Calu3 (cell line): ENCODE data around the gene MEGF10. TPM values are rescaled to one million over a fixed set of nuclear protein-coding genes. Genes with fewer than 3 reads are reported as not detected.

ENCODE experiments used
- BruUV-seq: library from RNA; stranded (reverse); fragments of 400-500 nt; replicated peaks from 2 replicates; lab custom pipeline; 2021; lab: Mats Ljungman, UMichigan
- CTCF ChIA-PET: fragments of 300-600 bp; sonication (Branson Sonifier 250); formaldehyde crosslinking; loops from one replicate; lab custom pipeline; 2022; ENCODE audit warnings: antibody characterized with exemption; lab: Charles Lee
- DNase-seq: peaks from one replicate; pipeline ENCODE4 v3.0.0; 2022
- H3K27ac Mint-ChIP-seq: one replicate; pipeline ENCODE4 v1.8.0; 2022; ENCODE audit warnings: mixed read lengths; ENCODE audit not compliant: unreplicated experiment
- H3K27me3 Mint-ChIP-seq: one replicate; pipeline ENCODE4 v1.8.0; 2022; ENCODE audit warnings: mixed read lengths; ENCODE audit not compliant: unreplicated experiment
- H3K36me3 Mint-ChIP-seq: one replicate; pipeline ENCODE4 v1.8.0; 2022; ENCODE audit warnings: mild to moderate bottlenecking, moderate library complexity, mixed read lengths; ENCODE audit not compliant: insufficient read depth, unreplicated experiment
- H3K4me1 Mint-ChIP-seq: one replicate; pipeline ENCODE4 v1.8.0; 2022; ENCODE audit warnings: mild to moderate bottlenecking, low read depth, mixed read lengths; ENCODE audit not compliant: unreplicated experiment
- H3K4me3 Mint-ChIP-seq: one replicate; pipeline ENCODE4 v1.8.0; 2022; ENCODE audit warnings: mild to moderate bottlenecking, low read depth, moderate library complexity, mixed read lengths; ENCODE audit not compliant: unreplicated experiment
- H3K9me3 Mint-ChIP-seq: one replicate; pipeline ENCODE4 v1.8.0; 2022; ENCODE audit warnings: low read depth, mixed read lengths; ENCODE audit not compliant: unreplicated experiment
- intact Hi-C: fragments of 100-400 bp; cut with micrococcal nuclease; formaldehyde crosslinking; loops from one replicate; pipeline ENCODE4 v1.10.0; 2022; ENCODE audit not compliant: unreplicated experiment
- total RNA-seq: library from RNA; stranded (reverse); gene quantifications from 2 replicates; pipeline ENCODE4 v1.2.3, GENCODE V29; 2022
- TF ChIP-seq, protein P1 (sequence below): fragments of 200-600 bp; IDR thresholded peaks from one replicate; pipeline ENCODE4 v1.8.0; 2022; ENCODE audit warnings: antibody characterized with exemption; ENCODE audit not compliant: unreplicated experiment

Gene MEGF10
- total RNA-seq, 1 experiment from 2014 or later, result 0.71 TPM

DNA sequence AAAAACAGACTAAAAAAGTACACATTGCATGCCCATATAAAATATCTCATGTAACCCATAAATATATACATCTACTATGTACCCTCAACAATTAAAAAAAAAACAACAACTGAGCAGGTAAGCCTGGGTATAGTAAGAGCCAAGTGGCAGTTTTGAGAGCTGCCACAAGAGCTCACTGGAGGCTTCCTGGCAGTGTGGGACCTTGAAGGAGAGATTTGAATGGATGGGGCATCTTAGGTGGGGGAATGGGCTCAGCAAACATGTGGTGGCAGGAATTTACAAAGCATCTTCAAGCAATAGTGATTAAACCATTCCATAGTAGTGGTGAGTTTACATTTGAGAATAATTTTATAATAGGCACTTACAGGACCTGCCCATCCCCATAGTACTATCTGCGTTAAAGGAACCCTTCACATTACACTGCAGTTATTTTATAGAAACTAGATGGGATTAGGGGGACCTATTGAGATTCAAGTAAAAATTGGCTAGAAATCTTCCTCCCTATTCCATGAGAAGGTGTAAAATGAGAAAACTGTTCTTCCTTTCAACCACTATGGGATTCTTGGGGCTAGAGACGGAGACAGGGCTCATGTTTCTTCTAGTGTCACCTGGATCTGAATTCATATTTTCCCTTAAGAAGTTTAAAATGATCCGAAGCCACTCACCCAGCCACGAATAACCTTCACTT, 6.9 kb downstream of the MEGF10 start:
- H3K27ac Mint-ChIP-seq, result no peak overlapping the region
- DNase-seq, result no peak
- no peak overlapping the region for H3K4me3 Mint-ChIP-seq
- peaks cover 42% of the 10 kb centered on the region for H3K27me3 Mint-ChIP-seq
- H3K9me3 Mint-ChIP-seq, result peaks cover under 1% of the 10 kb centered on the region
- H3K4me1 Mint-ChIP-seq, result peaks cover 4% of the 10 kb centered on the region
- H3K36me3 Mint-ChIP-seq, result no peaks in the 10 kb centered on the region
- intact Hi-C loops, result loop anchor here (10.0 kb wide), 1 partner anchor 643 kb away; no protein-coding TSS in a partner anchor
- TF ChIP-seq, protein P1, sequence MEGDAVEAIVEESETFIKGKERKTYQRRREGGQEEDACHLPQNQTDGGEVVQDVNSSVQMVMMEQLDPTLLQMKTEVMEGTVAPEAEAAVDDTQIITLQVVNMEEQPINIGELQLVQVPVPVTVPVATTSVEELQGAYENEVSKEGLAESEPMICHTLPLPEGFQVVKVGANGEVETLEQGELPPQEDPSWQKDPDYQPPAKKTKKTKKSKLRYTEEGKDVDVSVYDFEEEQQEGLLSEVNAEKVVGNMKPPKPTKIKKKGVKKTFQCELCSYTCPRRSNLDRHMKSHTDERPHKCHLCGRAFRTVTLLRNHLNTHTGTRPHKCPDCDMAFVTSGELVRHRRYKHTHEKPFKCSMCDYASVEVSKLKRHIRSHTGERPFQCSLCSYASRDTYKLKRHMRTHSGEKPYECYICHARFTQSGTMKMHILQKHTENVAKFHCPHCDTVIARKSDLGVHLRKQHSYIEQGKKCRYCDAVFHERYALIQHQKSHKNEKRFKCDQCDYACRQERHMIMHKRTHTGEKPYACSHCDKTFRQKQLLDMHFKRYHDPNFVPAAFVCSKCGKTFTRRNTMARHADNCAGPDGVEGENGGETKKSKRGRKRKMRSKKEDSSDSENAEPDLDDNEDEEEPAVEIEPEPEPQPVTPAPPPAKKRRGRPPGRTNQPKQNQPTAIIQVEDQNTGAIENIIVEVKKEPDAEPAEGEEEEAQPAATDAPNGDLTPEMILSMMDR, result no peak
- CTCF ChIA-PET, result no interaction called here
- no TSS peak for BruUV-seq

DNA sequence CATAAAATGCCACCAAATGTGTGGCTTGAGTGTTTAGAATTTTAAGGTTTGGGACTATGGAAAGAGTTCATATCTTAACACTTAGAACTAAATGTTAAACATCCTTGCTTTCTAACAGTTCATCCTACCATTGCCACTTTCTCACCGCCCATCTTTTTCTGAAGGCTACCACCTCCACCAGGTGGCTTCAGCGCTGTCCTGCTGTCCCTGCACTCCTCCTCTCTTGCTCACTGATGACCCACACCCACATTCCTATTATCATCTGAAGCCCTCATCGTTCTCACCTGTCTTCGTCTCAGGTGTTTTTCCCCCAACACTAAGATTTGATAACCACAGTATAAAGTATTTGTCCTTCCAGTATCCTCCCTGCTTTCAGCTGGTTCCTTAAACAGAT, 7.4 kb downstream of the MEGF10 start:
- H3K36me3 Mint-ChIP-seq, result no peaks in the 10 kb centered on the region
- no TSS peak for BruUV-seq
- no peak overlapping the region for H3K27ac Mint-ChIP-seq
- H3K4me1 Mint-ChIP-seq, result peaks cover 6% of the 10 kb centered on the region
- H3K4me3 Mint-ChIP-seq, result no peak overlapping the region
- peaks cover 3% of the 10 kb centered on the region for H3K9me3 Mint-ChIP-seq
- intact Hi-C loops, result loop anchor here (10.0 kb wide), 1 partner anchor 643 kb away; no protein-coding TSS in a partner anchor
- no peak for DNase-seq
- TF ChIP-seq, protein P1, result no peak
- H3K27me3 Mint-ChIP-seq, result peaks cover 44% of the 10 kb centered on the region
- CTCF ChIA-PET, result no interaction called here

DNA sequence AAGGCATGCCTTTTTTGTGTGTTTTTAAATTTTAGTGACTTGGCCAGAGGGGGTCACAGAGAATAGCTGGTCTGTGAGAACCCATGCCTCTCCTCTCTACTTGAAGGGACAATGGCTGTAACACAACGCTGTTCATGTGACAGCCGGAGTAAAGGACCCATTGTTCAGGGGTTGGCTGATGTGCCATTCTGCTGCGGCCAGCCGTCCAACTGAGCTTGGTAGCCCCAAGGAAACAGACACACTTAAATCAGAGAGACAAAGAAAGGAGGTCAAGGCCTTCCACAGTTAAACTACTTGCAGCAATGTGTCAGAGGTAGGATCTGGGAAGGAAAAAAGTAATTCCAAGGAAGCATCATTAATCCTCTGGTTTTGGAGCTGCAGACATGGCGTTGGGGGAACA, 8.1 kb downstream of the MEGF10 start:
- Mint-ChIP-seq H3K4me1 (peaks cover 6% of the 10 kb centered on the region), H3K36me3 (no peaks in the 10 kb centered on the region), H3K27me3 (peaks cover 40% of the 10 kb centered on the region), H3K27ac (no peak overlapping the region), H3K4me3 (no peak overlapping the region), H3K9me3 (peaks cover 3% of the 10 kb centered on the region)
- CTCF ChIA-PET, result no interaction called here
- no peak for DNase-seq
- TF ChIP-seq, protein P1, result no peak
- intact Hi-C loops, result loop anchor here (10.0 kb wide), 1 partner anchor 644 kb away; no protein-coding TSS in a partner anchor
- no TSS peak for BruUV-seq

DNA sequence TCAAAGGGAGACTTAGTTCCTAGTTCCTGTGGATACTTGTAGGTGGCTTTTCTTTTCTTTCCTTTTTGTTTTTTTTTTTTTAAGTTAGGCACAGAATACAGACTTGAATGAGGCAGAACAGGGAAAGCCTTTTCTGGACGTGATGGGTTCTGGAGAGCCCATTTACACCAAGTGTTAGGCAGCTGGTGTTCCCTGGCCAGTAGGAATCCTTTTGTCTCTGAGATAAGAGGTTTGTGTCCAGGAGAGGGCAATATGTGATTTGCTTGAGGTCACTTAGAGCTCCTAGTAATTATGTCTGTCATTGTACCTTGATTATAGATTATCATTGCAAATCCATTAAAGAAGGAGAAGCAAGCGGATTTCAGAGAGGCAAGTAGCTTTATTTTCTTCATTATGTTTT, 9.1 kb downstream of the MEGF10 start:
- no peak for DNase-seq
- CTCF ChIA-PET, result interaction anchor here (1.7 to 1.8 kb wide), 2 partner anchors 143 to 193 kb away, joined by 5 to 9 read pairs; no protein-coding TSS in a partner anchor
- Mint-ChIP-seq H3K4me1 (peaks cover 6% of the 10 kb centered on the region), H3K27me3 (peaks cover 31% of the 10 kb centered on the region), H3K9me3 (peaks cover 3% of the 10 kb centered on the region), H3K4me3 (no peak overlapping the region), H3K27ac (no peak overlapping the region), H3K36me3 (no peaks in the 10 kb centered on the region)
- intact Hi-C loops, result loop anchor here (10.0 kb wide), 1 partner anchor 645 kb away; no protein-coding TSS in a partner anchor
- BruUV-seq, result no TSS peak
- TF ChIP-seq, protein P1, result no peak
